B cell (primary cell): ENCODE data around the gene ISOC2.

Experiments
- EZH2 ChIP-seq: IDR thresholded peaks from 2 replicates; pipeline ENCODE4 v1.6.1; 2012; ENCODE audit warnings: borderline replicate concordance, low read depth, mild to moderate bottlenecking, moderate library complexity, low read length; ENCODE audit not compliant: insufficient read depth, poor library complexity, severe bottlenecking
- TF ChIP-seq, protein P1 (sequence below): fragments of 200-600 bp; IDR thresholded peaks from one replicate; pipeline ENCODE4 v1.8.0; 2022; ENCODE audit warnings: antibody characterized with exemption, mild to moderate bottlenecking

DNA sequence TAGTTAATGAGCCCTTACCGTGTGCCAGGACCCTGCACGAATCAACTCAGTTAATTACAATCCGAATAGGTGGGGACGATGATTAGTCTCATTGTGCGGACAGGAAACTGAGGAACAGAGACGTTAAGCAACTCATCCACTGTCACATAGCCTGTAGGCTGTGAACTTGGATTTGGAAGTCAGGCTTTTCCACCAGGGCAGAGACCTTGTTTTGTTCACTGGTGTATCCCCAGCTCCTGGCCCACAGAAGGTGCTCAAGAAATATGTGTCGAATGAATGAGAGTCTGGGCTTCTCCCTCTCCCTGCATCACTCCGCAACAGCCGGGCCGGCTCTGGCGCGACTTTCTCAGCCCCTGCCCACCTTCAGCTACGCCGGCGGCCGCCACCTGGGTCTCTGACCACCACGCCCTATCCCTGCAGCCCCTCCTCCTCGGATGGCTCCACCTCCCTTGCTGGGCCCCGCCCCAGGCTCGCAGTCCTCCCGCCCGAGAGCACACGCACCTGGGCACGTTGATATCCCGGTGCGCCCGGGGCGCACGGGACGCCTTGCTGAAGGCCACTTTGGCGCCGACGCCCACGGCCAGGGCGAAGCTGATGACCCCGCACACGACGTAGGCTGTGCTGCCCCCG is 19.6 kb downstream of the ISOC2 start:
- TF ChIP-seq, protein P1, sequence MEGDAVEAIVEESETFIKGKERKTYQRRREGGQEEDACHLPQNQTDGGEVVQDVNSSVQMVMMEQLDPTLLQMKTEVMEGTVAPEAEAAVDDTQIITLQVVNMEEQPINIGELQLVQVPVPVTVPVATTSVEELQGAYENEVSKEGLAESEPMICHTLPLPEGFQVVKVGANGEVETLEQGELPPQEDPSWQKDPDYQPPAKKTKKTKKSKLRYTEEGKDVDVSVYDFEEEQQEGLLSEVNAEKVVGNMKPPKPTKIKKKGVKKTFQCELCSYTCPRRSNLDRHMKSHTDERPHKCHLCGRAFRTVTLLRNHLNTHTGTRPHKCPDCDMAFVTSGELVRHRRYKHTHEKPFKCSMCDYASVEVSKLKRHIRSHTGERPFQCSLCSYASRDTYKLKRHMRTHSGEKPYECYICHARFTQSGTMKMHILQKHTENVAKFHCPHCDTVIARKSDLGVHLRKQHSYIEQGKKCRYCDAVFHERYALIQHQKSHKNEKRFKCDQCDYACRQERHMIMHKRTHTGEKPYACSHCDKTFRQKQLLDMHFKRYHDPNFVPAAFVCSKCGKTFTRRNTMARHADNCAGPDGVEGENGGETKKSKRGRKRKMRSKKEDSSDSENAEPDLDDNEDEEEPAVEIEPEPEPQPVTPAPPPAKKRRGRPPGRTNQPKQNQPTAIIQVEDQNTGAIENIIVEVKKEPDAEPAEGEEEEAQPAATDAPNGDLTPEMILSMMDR = no peak
- no peak for TF ChIP-seq EZH2
